Stimulated activated naive CD4-positive, alpha-beta T cell (primary cell): ENCODE data around the gene TMEM91.

Experiments used
- DNase-seq, 6 experiments: peaks; one replicate each; lab custom pipeline; 2025; lab: John Stamatoyannopoulos, UW

Gene TMEM91

DNA sequence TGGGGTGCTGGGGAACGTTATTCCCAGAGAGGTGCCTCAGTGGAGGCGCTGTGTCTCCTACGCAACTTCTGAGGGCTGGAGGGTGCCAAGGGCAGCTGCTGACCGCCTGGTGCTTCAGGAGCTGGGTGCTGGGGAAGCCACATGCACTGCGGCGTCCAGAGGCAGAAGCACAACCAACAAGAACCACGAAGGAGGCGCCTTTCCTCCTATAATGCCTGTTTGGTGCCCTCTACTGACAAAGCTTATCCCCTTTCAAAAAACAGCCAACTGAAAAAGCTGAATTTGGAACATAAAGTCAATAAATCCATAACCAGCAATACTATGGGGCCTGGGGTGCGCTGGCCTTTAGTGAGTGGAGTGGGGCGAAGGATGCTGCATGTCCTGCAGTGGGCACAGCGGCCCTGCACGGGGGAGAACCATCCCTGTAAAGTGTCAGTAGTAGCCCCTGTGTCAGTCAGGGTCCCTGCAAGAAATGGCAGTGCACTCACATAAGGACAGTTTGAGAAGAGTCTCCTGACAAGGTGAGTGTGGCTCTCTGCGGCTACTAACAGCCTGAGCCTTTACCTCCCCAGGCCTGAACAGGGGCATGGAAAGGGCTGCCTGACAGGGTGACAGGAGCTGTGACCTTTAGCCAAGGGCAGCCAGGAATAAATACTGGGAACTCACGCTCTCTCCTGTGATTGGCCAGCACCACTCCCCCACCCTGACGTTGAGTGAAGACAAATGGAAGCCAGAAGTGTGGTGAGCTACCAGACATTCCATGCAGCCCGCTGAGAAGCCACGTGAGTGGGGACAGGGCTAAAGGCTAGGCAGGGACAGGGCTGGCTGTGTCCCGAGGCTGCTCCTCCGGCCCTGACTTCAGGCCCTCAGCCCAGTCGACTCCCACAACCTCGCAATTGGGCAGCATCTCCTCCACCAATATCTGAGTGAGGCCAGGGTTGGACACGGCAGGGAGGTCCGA, 55.4 kb downstream of the TMEM91 start:
- no peak for DNase-seq

DNA sequence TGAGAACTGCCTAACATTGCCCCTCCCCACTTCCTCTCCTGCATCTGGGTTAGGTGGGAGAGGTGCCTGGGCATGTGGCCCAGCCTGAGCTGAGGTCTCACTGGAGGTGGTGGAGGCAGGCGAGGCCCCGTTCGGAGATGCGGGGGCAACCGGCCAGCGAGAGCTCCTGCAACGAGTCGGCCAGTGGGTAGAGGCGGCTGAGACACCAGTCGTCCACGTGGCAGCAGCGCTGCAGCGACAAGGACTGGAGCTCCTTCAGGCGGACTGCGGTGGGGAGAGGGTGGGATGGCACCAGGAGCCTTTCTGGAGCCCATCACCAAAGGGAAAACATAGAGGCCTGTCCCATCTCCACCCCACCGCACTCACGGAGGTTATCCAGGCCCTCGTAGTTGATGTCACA, 56.8 kb downstream of the TMEM91 start:
- no peak for DNase-seq
